G401.6 (cell line): Measurements from ENCODE around the gene NPTN.
A peak's percentile ranks its signal among the peaks of the same experiment; 100 is the strongest.
"Not testable (repeated sequence)": the region's sequence is repeated elsewhere in the genome, so short reads cannot be mapped to it uniquely, and the experiment has no call there.

ENCODE experiments used
- FAIRE-seq: peaks from 2 replicates; lab custom pipeline; 2012; peaks lifted over from hg19 to GRCh38; lab: Jason Lieb, UNC

NPTN gene

GRCh38 chr15:73633111-73633990 is at the start of gene NPTN:
NPTN (minus strand) TSS chr15:73633389; CDS start chr15:73633215, 174 bp downstream.
- FAIRE-seq, result peak; percentile 78

DNA sequence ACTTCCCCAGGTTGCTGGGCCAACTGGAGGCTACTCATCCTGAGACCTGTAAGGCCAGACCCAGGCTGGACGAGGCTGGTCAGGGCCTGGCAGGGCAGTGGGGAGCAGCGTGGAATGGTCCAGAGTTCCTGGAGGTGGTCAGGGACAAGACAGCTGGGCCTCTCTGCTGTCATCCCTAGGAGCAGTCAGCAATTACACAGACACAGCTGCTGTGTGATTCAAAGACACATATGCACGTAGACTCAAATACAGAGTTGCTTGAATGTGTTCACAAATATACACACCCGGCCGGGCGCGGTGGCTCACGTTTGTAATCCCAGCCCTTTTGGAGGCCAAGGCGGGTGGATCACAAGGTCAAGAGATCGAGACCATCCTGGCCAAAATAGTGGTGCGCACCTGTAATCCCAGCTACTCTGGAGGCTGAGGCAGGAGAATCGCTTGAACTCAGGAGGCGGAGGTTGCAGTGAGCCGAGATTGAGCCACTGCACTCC is 49.5 kb upstream of the NPTN start:
- no peak for FAIRE-seq

DNA sequence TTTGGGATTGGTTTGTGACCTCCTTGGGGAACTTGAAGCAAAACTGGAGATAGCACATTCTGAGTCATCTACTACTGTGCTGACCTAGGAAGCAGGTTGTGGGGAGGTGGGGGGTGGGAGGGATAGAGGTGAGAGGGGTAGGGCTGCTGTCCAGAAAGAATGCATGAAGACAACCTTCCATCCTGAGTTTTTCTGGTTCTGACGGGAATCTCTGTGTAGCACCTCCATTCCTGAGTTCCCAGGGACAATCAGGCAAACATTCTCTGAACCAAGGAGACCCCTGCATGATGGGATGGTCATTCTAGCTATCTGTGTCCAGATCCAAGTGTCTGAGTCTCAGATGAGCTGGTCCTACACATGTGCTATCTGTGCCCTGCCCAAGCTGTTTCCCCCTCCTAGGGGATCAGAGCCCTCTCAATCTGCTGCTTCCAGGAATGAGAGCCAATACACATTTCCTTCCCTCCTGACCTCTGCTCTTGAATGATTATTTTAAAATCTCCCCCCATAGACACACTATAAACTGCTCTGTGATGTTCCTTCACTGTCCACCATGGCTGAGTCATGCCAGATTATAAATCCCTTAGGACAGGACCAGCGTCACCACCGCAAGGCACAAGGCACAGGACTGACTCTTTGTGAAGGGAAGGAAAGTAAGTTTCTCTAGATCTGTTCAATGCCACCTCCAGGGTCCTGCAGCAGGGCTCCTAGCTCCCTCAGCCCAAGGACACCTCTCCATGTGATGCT is 48.8 kb upstream of the NPTN start:
- no peak for FAIRE-seq

DNA sequence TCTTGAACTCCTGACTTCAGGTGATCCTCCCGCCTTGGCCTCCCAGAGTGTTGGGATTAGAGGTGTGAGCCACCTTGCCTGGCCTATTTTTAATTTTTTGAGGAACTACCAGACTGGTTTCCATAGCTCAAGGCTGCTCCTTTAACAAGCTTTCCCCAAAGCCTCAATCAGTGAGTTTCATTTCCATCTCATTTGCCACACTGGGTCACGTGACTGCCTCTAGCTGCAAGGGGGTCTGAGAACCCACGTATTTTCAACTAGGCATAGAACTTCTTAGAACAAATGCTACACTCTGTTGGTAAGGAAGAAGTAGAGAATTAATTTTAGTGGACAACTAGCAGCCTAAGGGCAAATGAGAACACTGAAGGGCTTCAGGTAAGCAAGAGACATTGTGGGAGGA is 47.9 kb upstream of the NPTN start:
- no peak for FAIRE-seq

- FAIRE-seq, result no peak
Observed at GRCh38 chr15:73680549-73680948, 47.4 kb upstream of the NPTN start.

DNA sequence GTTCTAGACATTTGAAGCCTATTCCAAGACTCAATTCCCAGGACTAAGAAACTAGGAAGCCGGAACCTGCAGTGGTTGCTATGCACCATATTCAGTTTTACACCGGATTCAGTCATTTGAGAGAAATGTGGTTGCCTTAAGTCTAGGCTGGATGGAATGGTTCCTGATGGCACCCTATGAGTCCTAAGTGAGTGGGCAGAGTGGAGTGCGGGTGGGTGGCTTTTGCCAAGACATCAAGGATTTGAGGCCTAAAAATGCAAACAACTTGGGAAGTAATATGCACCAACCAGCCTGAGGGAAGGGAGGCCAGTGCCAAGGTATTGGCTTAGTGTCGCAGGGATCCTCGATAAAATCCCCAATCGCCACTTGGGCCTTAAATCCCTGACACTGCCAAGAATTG is 46.8 kb upstream of the NPTN start:
- no peak for FAIRE-seq

GRCh38 chr15:73679180-73679579 is 46.0 kb upstream of the NPTN start:
- FAIRE-seq, result no peak

DNA sequence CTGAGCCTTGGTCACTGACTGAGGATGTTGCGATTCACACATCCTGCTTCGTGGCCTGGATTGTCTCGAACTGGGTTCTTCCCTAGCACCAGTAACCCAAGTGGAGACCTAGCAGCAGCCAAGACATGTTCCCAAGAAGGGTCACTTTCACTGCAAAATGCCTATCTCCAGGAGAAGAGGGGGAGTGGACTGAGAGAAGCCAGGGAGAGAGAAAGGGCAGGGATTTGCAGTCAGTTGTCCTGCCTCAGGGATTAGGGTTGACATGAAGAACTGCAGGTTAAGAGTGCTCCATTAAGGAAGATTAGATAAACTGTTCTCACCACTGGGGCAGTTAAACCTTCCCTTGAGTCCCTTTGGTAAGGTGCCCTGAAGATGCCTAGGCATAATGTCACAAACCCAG is 45.3 kb upstream of the NPTN start:
- no peak for FAIRE-seq

GRCh38 chr15:73677733-73678132 is 44.5 kb upstream of the NPTN start:
- no peak for FAIRE-seq

DNA sequence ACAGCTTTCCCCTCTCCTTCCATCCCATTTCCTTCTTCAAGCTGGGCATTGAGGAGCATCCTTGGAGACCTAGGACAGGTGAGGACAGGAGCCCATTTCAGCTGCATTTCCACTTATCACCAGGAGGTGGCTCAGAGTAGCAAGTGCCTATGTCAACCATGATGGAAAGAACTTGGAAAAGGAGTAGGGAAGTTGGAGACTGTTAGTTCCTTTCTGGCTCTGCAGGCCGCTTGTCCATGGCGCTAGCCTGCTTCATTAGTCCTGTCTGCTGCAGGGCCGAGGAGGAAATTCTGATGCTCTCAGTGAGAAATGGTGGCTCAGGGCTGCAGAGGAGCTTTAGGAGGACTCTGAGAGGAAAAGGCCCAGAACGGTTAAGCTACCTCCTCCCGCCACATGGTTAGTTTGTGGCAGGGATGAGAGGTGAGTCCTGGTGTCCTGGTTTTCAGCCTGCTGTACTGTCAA is 44.0 kb upstream of the NPTN start:
- peak; percentile 31 for FAIRE-seq

- FAIRE-seq, result no peak
Observed at GRCh38 chr15:73674587-73674986, 41.4 kb upstream of the NPTN start.

DNA sequence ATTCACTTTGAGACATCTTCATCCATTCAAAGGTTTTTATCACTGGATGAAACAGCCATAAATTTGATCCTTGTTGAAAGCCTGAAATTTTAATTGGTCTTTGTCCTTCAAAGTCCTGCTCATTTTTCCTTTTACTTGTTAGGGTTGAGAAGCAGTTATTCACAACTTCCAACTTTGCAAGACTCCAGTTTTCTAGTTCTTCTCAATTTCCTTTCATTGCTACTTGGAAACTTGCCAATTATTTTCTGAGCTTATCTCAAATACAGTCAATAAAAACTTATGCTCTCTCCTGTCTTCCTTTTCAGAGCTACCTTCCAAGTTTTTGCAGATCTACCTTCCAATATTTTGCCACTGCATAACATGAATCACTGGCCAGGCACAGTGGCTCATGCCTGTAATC is 27.3 kb upstream of the NPTN start:
- no peak for FAIRE-seq

DNA sequence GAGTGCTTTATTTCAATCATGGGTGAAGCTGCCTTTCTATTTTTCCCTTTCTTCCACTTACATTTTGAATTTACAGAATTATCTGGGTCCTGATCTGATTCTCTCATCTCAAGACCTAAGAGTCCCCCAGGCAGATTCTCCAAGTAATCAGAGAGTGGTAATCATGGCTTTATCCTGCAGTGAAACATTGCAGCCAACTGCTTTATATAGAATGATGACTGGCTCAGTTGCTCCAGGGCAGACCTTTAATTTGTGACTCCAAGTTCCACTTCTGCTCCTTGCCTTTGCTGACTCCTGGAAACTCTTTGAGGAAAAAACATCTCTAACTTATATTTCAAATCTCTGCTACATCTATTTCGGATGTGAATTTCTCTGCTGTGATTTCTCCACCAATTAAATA is 25.5 kb upstream of the NPTN start:
- FAIRE-seq, result no peak

DNA sequence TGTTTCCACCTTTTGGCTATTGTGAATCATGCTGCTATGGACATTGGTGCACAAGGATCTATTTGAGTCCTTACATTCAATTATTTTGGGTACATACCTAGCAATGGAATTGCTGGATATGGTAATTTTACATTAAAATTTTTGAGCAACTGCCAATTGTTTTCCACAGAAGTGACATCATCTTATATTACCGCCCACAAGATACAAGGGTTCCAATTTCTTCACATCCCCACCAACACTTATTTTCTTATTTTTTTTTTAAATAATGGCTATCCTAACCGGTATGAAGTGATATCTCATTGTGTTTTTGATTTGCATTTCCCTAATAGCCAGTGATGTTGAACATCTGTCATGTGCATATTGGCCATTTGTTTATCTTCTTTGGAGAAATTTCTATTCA is 22.5 kb upstream of the NPTN start:
- no peak for FAIRE-seq

DNA sequence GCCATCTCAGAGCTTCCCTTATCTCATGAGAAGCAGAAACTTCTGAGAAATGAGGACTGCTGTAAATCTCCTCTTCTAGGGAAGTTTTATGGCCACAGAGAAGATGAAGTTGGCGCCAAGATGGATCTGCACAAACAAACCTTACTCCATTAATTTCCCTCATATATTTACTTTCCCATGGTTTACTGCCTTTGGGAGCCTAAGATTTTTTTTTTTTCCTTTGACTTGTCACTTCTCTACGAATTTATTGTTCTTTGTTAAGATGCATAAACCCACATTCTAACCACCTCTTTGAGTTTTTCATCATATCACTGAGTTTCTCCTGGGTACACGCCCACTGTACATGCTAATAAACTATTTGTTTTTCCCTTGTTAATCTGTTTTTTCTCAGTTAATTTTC is 21.5 kb upstream of the NPTN start:
- FAIRE-seq, result no peak

DNA sequence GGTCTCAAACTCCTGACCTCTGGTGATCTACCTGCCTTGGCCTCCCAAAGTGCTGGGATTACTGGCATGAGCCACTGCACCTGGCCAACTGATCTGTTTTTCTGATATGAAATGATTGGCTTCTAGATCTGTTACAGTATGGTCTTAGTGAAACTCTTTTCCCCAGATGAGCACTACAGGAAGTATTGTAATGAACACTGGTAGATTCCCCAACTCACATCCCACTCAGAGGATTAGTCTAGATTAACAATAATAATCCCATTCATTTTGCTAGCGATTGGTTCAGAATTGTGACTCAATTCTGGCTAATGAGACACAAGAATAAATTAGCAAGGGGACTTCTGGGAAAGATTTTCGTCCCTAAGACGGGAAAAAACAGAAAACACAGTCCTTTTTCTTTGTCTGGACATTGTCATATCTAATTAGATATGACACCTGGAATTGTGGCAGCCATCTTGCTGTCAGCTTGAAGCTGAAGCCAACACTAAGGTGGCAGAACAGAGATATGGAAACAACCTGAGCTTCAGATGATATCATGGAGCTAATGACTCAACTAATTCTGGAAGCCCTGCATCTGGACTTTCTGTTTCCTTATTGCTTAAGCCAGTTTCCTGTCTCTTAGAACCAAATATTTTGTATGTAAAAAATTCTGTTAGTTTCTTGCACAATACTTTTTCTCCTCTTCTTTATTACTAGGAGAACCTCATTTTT is 17.4 kb upstream of the NPTN start:
- FAIRE-seq, result no peak

DNA sequence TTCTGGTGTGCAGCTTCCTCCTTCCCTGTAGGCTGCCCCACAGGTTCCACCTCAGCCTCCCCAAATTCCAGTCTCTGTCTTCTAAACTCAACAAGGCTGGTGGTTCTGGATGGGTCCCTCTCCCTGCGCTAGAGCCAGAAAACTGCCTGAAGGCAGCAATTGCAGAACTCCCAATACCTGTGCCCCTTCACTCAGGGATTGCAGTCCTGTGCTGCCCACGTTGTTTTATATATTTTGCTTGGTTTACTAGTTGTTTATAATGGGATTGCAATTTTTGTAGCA is 14.8 kb upstream of the NPTN start:
- no peak for FAIRE-seq

GRCh38 chr15:73647259-73648013 is 14.2 kb upstream of the NPTN start:
- FAIRE-seq, result no peak

GRCh38 chr15:73639464-73639863 is 6.3 kb upstream of the NPTN start:
- not testable (repeated sequence) for FAIRE-seq

DNA sequence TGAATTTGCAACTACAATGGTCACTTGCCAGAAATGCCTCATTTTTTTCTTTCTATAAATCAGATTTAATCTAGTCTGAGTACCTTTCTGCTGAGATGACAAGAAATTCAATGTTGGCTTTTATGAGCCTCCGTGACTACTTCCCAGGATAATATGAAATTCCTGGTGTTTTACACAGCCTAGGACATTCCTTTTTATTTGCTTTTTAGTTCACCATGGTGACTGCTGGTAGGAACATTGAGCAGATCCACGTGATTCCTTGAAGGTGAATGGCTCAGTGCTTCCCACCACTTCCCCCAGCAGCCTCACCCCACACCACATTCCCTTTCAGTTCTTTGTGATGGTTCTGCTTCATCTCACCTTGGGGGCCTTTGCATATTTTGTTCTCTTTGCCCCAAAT is 4.3 kb upstream of the NPTN start:
- FAIRE-seq, result no peak

GRCh38 chr15:73633991-73634495 is 854 bp upstream of the NPTN start:
- FAIRE-seq, result no peak

DNA sequence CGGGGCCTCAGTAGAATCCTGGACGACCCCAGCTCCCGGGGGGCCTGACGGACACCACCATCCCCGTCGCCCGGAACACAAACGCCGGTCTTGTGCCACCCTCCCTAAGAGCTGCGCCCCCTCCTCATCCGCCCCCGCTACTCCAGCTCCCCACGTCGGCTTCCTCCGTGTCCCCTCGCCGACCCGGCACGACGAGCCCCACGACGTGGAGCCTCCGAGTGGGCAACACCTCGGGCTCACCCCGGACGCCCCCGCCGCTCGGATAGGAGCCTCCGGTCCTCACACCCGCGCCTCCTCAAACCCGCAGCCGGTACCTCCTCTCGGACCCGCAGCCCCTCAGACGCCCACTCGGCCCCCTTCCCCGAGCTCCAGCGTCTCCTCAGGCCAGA is 525 bp downstream of the NPTN start:
- FAIRE-seq, result no peak
